GM12878 (cell line): ENCODE results near the gene THSD8. TPM values are rescaled to one million over a fixed set of nuclear protein-coding genes. Genes with fewer than 3 reads are reported as not detected.

Experiments used
- ATAC-seq: fragments of 200-7000 bp; cut with Tn5 transposase; 3 replicates; pipeline ENCODE4 v1.9.1; 2020; ENCODE audit warnings: mild to moderate bottlenecking, moderate library complexity
- BruUV-seq: library from RNA; stranded (reverse); fragments of 400-500 nt; replicated peaks from 2 replicates; lab custom pipeline; 2021; lab: Mats Ljungman, UMichigan
- CTCF ChIA-PET: fragments of 300-600 bp; sonication (Branson Sonifier 250); formaldehyde crosslinking; extraction: SDS; loops from one replicate; lab custom pipeline; 2021; ENCODE audit warnings: inconsistent platforms; lab: Yijun Ruan, JAX
- POLR2A ChIA-PET: fragments of 350-600 bp; formaldehyde crosslinking; extraction: SDS; loops from one replicate; lab custom pipeline; 2021; ENCODE audit warnings: inconsistent platforms; lab: Charles Lee
- RAD21 ChIA-PET: fragments of 300-600 bp; sonication (Branson Sonifier 250); formaldehyde crosslinking; loops from one replicate; lab custom pipeline; 2023; ENCODE audit warnings: antibody characterized with exemption; ENCODE audit not compliant: unreplicated experiment; lab: Charles Lee
- SMC1A ChIA-PET: fragments of 300-600 bp; sonication (Branson Sonifier 250); formaldehyde crosslinking; loops from one replicate; lab custom pipeline; 2023; ENCODE audit not compliant: unreplicated experiment, uncharacterized antibody; lab: Charles Lee
- DNase-seq: peaks from one replicate; pipeline ENCODE4 v3.0.0-alpha.2; 2011; ENCODE audit warnings: low read depth, low spot score
- FAIRE-seq: peaks from 3 replicates; lab custom pipeline; 2011; peaks lifted over from hg19 to GRCh38; lab: Jason Lieb, UNC
- H2AFZ ChIP-seq: 2 replicates; pipeline ENCODE4 v1.6.0; 2011; ENCODE audit warnings: low read depth, low read length, control low read depth; ENCODE audit not compliant: control insufficient read depth
- H3K27ac ChIP-seq: 2 replicates; pipeline ENCODE4 v1.5.1; 2011; ENCODE audit warnings: control low read depth; ENCODE audit not compliant: control insufficient read depth, insufficient read depth
- H3K27me3 ChIP-seq, 2 experiments: replicated peaks in 1 of 2; 2 replicates each; pipeline versions ENCODE4 v1.6.0 to v1.6.1; 2011; ENCODE audit warnings: low read length in 1 of 2; ENCODE audit not compliant: control insufficient read depth in 2 of 2, insufficient read depth in 2 of 2
- H3K36me3 ChIP-seq, 2 experiments: 2 replicates each; pipeline ENCODE4 v1.5.1; 2011; ENCODE audit warnings: low read length in 1 of 2; ENCODE audit not compliant: control insufficient read depth in 2 of 2, insufficient read depth in 2 of 2
- H3K4me1 ChIP-seq: 2 replicates; pipeline ENCODE4 v1.6.1; 2011; ENCODE audit warnings: mild to moderate bottlenecking, low read length, moderate library complexity, mixed read lengths; ENCODE audit not compliant: control insufficient read depth, insufficient read depth
- H3K4me2 ChIP-seq: 2 replicates; pipeline ENCODE4 v1.6.0; 2011; ENCODE audit warnings: control low read depth; ENCODE audit not compliant: control insufficient read depth, insufficient read depth
- H3K4me3 ChIP-seq: fragments of 200-600 bp; sonication (generic); 2 replicates; pipeline ENCODE4 v1.5.1; 2016
- H3K79me2 ChIP-seq: 2 replicates; pipeline ENCODE4 v1.6.0; 2011; ENCODE audit warnings: low read length; ENCODE audit not compliant: control insufficient read depth, insufficient read depth
- H3K9ac ChIP-seq: 2 replicates; pipeline ENCODE4 v1.8.0; 2011; ENCODE audit warnings: low read length, control low read depth, mixed read lengths; ENCODE audit not compliant: control insufficient read depth, insufficient read depth
- H3K9me3 ChIP-seq: replicated peaks from 3 replicates; pipeline ENCODE4 v1.5.1; 2011; ENCODE audit warnings: mild to moderate bottlenecking, low read length; ENCODE audit not compliant: control insufficient read depth, insufficient read depth
- H4K20me1 ChIP-seq: 2 replicates; pipeline ENCODE4 v1.6.0; 2011; ENCODE audit not compliant: control insufficient read depth, insufficient read depth
- ATF3 ChIP-seq: IDR thresholded peaks from 2 replicates; pipeline ENCODE4 v1.6.1; 2011; ENCODE audit warnings: low read depth, mild to moderate bottlenecking, low read length, moderate library complexity, borderline replicate concordance; ENCODE audit errors: extremely low read depth
- MTA2 ChIP-seq: fragments of 450-650 bp; IDR thresholded peaks from 2 replicates; pipeline ENCODE4 v1.6.1; 2016; ENCODE audit warnings: low read depth, mild to moderate bottlenecking, moderate library complexity
- NFYB ChIP-seq: IDR thresholded peaks from 2 replicates; pipeline ENCODE4 v1.6.1; 2011; ENCODE audit warnings: low read depth, mild to moderate bottlenecking, low read length, improper control_type of control experiment, moderate library complexity; ENCODE audit not compliant: insufficient read depth
- PRDM15 ChIP-seq: fragments of 450-650 bp; formaldehyde crosslinking; IDR thresholded peaks from 2 replicates; pipeline ENCODE4 v1.4.0; 2020; ENCODE audit warnings: mild to moderate bottlenecking, moderate library complexity
- RB1 ChIP-seq: fragments of 450-650 bp; formaldehyde crosslinking; IDR thresholded peaks from 2 replicates; pipeline ENCODE4 v1.6.1; 2017; ENCODE audit warnings: mild to moderate bottlenecking, borderline replicate concordance
- RCOR1 ChIP-seq: conservative IDR thresholded peaks from 2 replicates; pipeline ENCODE4 v1.6.1; 2012; ENCODE audit warnings: low read depth, low read length, improper control_type of control experiment
- RELA ChIP-seq: fragments of 450-650 bp; IDR thresholded peaks from 2 replicates; pipeline ENCODE4 v1.8.0; 2014; ENCODE audit warnings: borderline replicate concordance; ENCODE audit not compliant: partially characterized antibody
- RFX5 ChIP-seq: IDR thresholded peaks from 2 replicates; pipeline ENCODE4 v1.6.1; 2011; ENCODE audit warnings: low read depth, low read length, improper control_type of control experiment
- SIN3A ChIP-seq: IDR thresholded peaks from 2 replicates; pipeline ENCODE4 v1.6.1; 2012; ENCODE audit warnings: low read depth, low read length, improper control_type of control experiment
- SIX5 ChIP-seq: IDR thresholded peaks from 2 replicates; pipeline ENCODE4 v1.6.1; 2011; ENCODE audit warnings: mild to moderate bottlenecking, low read depth, low read length, moderate library complexity; ENCODE audit not compliant: severe bottlenecking
- STAT3 ChIP-seq: IDR thresholded peaks from 2 replicates; pipeline ENCODE4 v1.6.1; 2011; ENCODE audit warnings: low read depth, low read length, improper control_type of control experiment
- TAF1 ChIP-seq: IDR thresholded peaks from 2 replicates; pipeline ENCODE4 v1.6.1; 2011; ENCODE audit warnings: mild to moderate bottlenecking, low read depth, low read length, borderline replicate concordance
- YY1 ChIP-seq: IDR thresholded peaks from 2 replicates; pipeline ENCODE4 v1.6.1; 2011; ENCODE audit warnings: low read depth, mild to moderate bottlenecking, low read length
- ZNF217 ChIP-seq: fragments of 450-650 bp; IDR thresholded peaks from 2 replicates; pipeline ENCODE4 v1.6.1; 2017; ENCODE audit warnings: antibody characterized with exemption, mild to moderate bottlenecking
- ZZZ3 ChIP-seq: IDR thresholded peaks from 2 replicates; pipeline ENCODE4 v1.6.1; 2011; ENCODE audit warnings: low read depth; ENCODE audit not compliant: control insufficient read depth, insufficient read length
- WGBS: methylation state at CpG from one replicate; pipeline ENCODE4 v1.1.6; 2016; ENCODE audit warnings: low lambda C conversion rate; ENCODE audit not compliant: insufficient replicate concordance, insufficient coverage; ENCODE audit errors: missing lambda C conversion rate; 5-methylcytosine and 5-hydroxymethylcytosine counted together
- in situ Hi-C: fragments of 300-500 bp; cut with MboI; formaldehyde crosslinking; loops from 9 replicates; pipeline ENCODE4 v1.14.3; 2018; ENCODE audit warnings: mixed read lengths
- intact Hi-C: fragments of 100-400 bp; cut with micrococcal nuclease; formaldehyde crosslinking; loops from one replicate; pipeline ENCODE4 v1.14.2; 2022; ENCODE audit not compliant: unreplicated experiment
- polyA plus RNA-seq, 11 experiments: library from polyadenylated mRNA; depleted of rRNA in 4 of 11; unstranded in 6 of 11; stranded (reverse) in 5 of 11; fragments of >200 nt; fragmentation: Nextera tagmentation in 4 of 11; fragmentation: Illumina TruSeq in 1 of 11; extraction: Ambion mirVana in 4 of 11; extraction: Trizol in 1 of 11; gene quantifications; 1 replicate in 1 of 11; 2 replicates in 10 of 11; pipeline versions ENCODE4 v1.2.1 to v1.2.3, GENCODE V29; 2011 to 2016; ENCODE audit warnings: inconsistent platforms in 2 of 11, missing spikeins in 2 of 11, low read depth in 1 of 11
- total RNA-seq, 4 experiments: library from RNA; depleted of rRNA in 3 of 4; stranded (reverse); fragments of >200 nt in 3 of 4; fragmentation: Illumina TruSeq in 1 of 4; extraction: Trizol in 1 of 4; gene quantifications; 2 replicates each; pipeline versions ENCODE4 v1.2.1 to v1.2.3, GENCODE V29; 2013 to 2021
- TF ChIP-seq, protein P1 (sequence below): IDR thresholded peaks from 2 replicates; pipeline ENCODE4 v1.6.1; 2012; ENCODE audit warnings: low read length, inconsistent platforms
- TF ChIP-seq, protein P2 (sequence below): fragments of 150-350 bp; IDR thresholded peaks from 2 replicates; pipeline ENCODE4 v1.6.1; 2014; ENCODE audit warnings: mild to moderate bottlenecking, low read depth, low read length

THSD8 gene
- total and polyA plus RNA-seq, 10 of the 15 experiments (the other 5 are each of a cell fraction or from before 2014, with no cell fraction given): 0.24 to 32.3 (median 21.3) TPM; not detected in 2

DNA sequence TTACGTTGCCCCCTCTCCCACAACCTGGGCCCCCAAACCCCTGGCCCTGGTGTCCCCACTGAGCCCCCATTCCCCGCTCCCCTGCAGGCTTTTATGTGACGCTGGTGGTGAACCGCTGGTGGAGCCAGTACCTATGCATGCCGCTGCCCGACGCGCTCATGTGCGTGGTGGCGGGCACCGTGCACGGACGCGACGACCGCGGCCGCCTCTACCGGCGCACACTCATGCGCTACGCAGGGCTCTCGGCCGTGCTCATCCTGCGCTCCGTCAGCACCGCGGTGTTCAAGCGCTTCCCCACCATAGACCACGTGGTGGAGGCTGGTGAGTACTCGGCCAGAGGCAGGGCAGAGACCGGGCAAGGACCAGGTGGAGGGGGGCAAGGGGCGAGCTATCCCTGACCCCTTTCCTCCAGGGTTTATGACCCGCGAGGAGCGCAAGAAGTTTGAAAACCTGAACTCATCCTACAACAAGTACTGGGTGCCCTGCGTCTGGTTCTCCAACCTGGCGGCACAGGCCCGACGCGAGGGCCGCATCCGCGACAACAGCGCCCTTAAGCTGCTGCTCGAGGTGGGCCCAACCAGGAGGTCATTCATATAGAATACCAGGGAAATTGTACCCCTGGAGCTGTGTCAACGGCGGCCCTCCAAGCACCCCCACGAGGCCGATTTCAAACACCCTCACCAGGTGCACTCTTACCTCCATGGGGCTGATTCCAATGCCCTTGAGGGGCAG is 47.2 kb upstream of the THSD8 start:
- WGBS: 81% methylated on average over 49 of the region's 50 CpGs
- in situ Hi-C loops (no loop called here), intact Hi-C loops (loop anchor here (5.0 kb wide), 1 partner anchor 192 kb away; no protein-coding TSS in a partner anchor)
- RAD21 ChIA-PET: interaction anchor here (0.9 to 1.6 kb wide), 2 partner anchors 10 to 46 kb away, joined by 3 read pairs; no protein-coding TSS in a partner anchor
- H3K79me2 ChIP-seq: no peaks in the 10 kb centered on the region
- CTCF ChIA-PET: interaction anchor here (1.8 to 17.0 kb wide), 4 partner anchors 12 to 93 kb away, joined by 5 to 426 read pairs (median 125); partner anchors contain the start of genes JUNB, PRDX2 and THSD8
- POLR2A ChIA-PET: interaction anchor here (0.9 kb wide), 1 partner anchor 39 kb away, joined by 3 read pairs; no protein-coding TSS in a partner anchor
- no peaks in the 10 kb centered on the region for H4K20me1 ChIP-seq
- no peak overlapping the region for H3K4me3 ChIP-seq
- TF ChIP-seq ZNF217: no peak
- no peak for TF ChIP-seq NFYB
- TF ChIP-seq, protein P1, sequence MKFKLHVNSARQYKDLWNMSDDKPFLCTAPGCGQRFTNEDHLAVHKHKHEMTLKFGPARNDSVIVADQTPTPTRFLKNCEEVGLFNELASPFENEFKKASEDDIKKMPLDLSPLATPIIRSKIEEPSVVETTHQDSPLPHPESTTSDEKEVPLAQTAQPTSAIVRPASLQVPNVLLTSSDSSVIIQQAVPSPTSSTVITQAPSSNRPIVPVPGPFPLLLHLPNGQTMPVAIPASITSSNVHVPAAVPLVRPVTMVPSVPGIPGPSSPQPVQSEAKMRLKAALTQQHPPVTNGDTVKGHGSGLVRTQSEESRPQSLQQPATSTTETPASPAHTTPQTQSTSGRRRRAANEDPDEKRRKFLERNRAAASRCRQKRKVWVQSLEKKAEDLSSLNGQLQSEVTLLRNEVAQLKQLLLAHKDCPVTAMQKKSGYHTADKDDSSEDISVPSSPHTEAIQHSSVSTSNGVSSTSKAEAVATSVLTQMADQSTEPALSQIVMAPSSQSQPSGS: no peak
- no peak for TF ChIP-seq STAT3
- no peak for TF ChIP-seq TAF1
- no peak for TF ChIP-seq RCOR1
- TF ChIP-seq RB1: no peak
- TF ChIP-seq YY1: no peak
- no peak for TF ChIP-seq SIN3A
- TF ChIP-seq SIX5: no peak
- no peak for TF ChIP-seq PRDM15
- TF ChIP-seq RFX5: no peak
- no peak for TF ChIP-seq MTA2
- TF ChIP-seq ATF3: no peak
- TF ChIP-seq ZZZ3: no peak
- TF ChIP-seq, protein P2, sequence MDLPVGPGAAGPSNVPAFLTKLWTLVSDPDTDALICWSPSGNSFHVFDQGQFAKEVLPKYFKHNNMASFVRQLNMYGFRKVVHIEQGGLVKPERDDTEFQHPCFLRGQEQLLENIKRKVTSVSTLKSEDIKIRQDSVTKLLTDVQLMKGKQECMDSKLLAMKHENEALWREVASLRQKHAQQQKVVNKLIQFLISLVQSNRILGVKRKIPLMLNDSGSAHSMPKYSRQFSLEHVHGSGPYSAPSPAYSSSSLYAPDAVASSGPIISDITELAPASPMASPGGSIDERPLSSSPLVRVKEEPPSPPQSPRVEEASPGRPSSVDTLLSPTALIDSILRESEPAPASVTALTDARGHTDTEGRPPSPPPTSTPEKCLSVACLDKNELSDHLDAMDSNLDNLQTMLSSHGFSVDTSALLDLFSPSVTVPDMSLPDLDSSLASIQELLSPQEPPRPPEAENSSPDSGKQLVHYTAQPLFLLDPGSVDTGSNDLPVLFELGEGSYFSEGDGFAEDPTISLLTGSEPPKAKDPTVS: no peak
- TF ChIP-seq RELA: no peak
- H3K4me2 ChIP-seq: no peak overlapping the region
- no peak overlapping the region for H3K27ac ChIP-seq
- no peak overlapping the region for H2AFZ ChIP-seq
- H3K4me1 ChIP-seq: no peaks in the 10 kb centered on the region
- no peaks in the 10 kb centered on the region for H3K36me3 ChIP-seq
- H3K9ac ChIP-seq: no peak overlapping the region
- no TSS peak for BruUV-seq
- ATAC-seq (no peak), FAIRE-seq (no peak), DNase-seq (no peak)
- SMC1A ChIA-PET: interaction anchor here (0.6 kb wide), 1 partner anchor 28 kb away, joined by 3 read pairs; no protein-coding TSS in a partner anchor
- H3K27me3 ChIP-seq: peaks cover 0 to 2% of the 10 kb centered on the region in 2 experiments; a peak in 1 of 4 replicates
- H3K9me3 ChIP-seq: no peaks in the 10 kb centered on the region
